IMR-90 (cell line): Measurements from ENCODE around the gene RAB28. TPM values are rescaled to one million over a fixed set of nuclear protein-coding genes. Genes with fewer than 3 reads are reported as not detected.

Experiments
- ATAC-seq: fragments of 200-7000 bp; cut with Tn5 transposase; 2 replicates; pipeline ENCODE4 v1.9.1; 2020; ENCODE audit warnings: low read depth, mild to moderate bottlenecking, moderate library complexity
- BruUV-seq: library from RNA; stranded (reverse); fragments of 400-500 nt; replicated peaks from 2 replicates; lab custom pipeline; 2021; lab: Mats Ljungman, UMichigan
- CTCF ChIA-PET: fragments of 300-600 bp; formaldehyde crosslinking; extraction: SDS; loops from one replicate; lab custom pipeline; 2021; ENCODE audit warnings: antibody characterized with exemption; lab: Yijun Ruan, JAX
- POLR2A ChIA-PET: fragments of 300-600 bp; sonication (Branson Sonifier 250); formaldehyde crosslinking; loops from one replicate; lab custom pipeline; 2022; ENCODE audit warnings: antibody characterized with exemption; ENCODE audit not compliant: unreplicated experiment; lab: Charles Lee
- DNase-seq: peaks from one replicate; pipeline ENCODE4 v3.0.0; 2013
- H2AFZ ChIP-seq: replicated peaks from 2 replicates; pipeline ENCODE3; 2013; ENCODE audit warnings: low read length, mild to moderate bottlenecking; ENCODE audit not compliant: poor library complexity
- H2AK5ac ChIP-seq: 2 replicates; pipeline ENCODE4 v1.6.1; 2013; ENCODE audit warnings: low read depth, low read length, inconsistent platforms
- H2AK9ac ChIP-seq: replicated peaks from 2 replicates; pipeline ENCODE3; 2013; ENCODE audit warnings: mild to moderate bottlenecking, low read depth, low read length, moderate library complexity; ENCODE audit not compliant: poor library complexity
- H2BK120ac ChIP-seq: 2 replicates; pipeline ENCODE4 v1.6.1; 2013; ENCODE audit warnings: low read depth, low read length, inconsistent platforms
- H2BK15ac ChIP-seq: 3 replicates; pipeline ENCODE4 v1.6.1; 2013; ENCODE audit warnings: low read depth, low read length, inconsistent platforms
- H2BK20ac ChIP-seq: 2 replicates; pipeline ENCODE4 v1.6.1; 2013; ENCODE audit warnings: low read depth, mild to moderate bottlenecking, inconsistent platforms, low read length, moderate library complexity
- H2BK5ac ChIP-seq: 2 replicates; pipeline ENCODE4 v1.6.1; 2013; ENCODE audit warnings: mild to moderate bottlenecking, low read depth, low read length, inconsistent platforms; ENCODE audit not compliant: poor library complexity, severe bottlenecking
- H3K14ac ChIP-seq: replicated peaks from 2 replicates; pipeline ENCODE4 v1.6.1; 2013; ENCODE audit warnings: low read depth, low read length, inconsistent platforms
- H3K18ac ChIP-seq: 2 replicates; pipeline ENCODE4 v1.6.1; 2013; ENCODE audit warnings: low read depth, low read length, control low read depth
- H3K23ac ChIP-seq: 2 replicates; pipeline ENCODE4 v1.6.1; 2013; ENCODE audit warnings: low read depth, low read length, inconsistent platforms
- H3K27ac ChIP-seq: 2 replicates; pipeline ENCODE4 v1.5.1; 2013; ENCODE audit warnings: mild to moderate bottlenecking, control low read depth, low read length; ENCODE audit not compliant: insufficient read depth
- H3K27me3 ChIP-seq: 2 replicates; pipeline ENCODE4 v1.6.1; 2013; ENCODE audit warnings: low read length; ENCODE audit not compliant: control insufficient read depth, insufficient read depth
- H3K36me3 ChIP-seq: 2 replicates; pipeline ENCODE4 v1.6.1; 2013; ENCODE audit warnings: low read length, mixed read lengths; ENCODE audit not compliant: control insufficient read depth, insufficient read depth
- H3K4ac ChIP-seq: 2 replicates; pipeline ENCODE4 v1.6.1; 2013; ENCODE audit warnings: low read depth, low read length, inconsistent platforms
- H3K4me1 ChIP-seq: 2 replicates; pipeline ENCODE4 v1.6.1; 2013; ENCODE audit warnings: low read length, mixed read lengths; ENCODE audit not compliant: control insufficient read depth, insufficient read depth
- H3K4me2 ChIP-seq: 2 replicates; pipeline ENCODE4 v1.6.1; 2013; ENCODE audit warnings: low read depth, mild to moderate bottlenecking, control low read depth, low read length, moderate library complexity
- H3K4me3 ChIP-seq: 2 replicates; pipeline ENCODE4 v1.5.1; 2013; ENCODE audit warnings: low read depth, mild to moderate bottlenecking, control low read depth, low read length, moderate library complexity; ENCODE audit not compliant: insufficient read depth
- H3K56ac ChIP-seq: 2 replicates; pipeline ENCODE4 v1.6.1; 2013; ENCODE audit warnings: low read length, inconsistent platforms; ENCODE audit not compliant: insufficient read depth; ENCODE audit errors: extremely low read depth
- H3K79me1 ChIP-seq, 2 experiments: 2 replicates each; pipeline ENCODE4 v1.6.1; 2013; ENCODE audit warnings: low read length in 2 of 2, inconsistent platforms in 1 of 2, low read depth in 1 of 2
- H3K9ac ChIP-seq: 2 replicates; pipeline ENCODE4 v1.6.1; 2013; ENCODE audit warnings: low read depth, low read length, control low read depth
- H3K9me1 ChIP-seq: 2 replicates; pipeline ENCODE4 v1.6.1; 2013; ENCODE audit warnings: low read length, inconsistent platforms; ENCODE audit not compliant: insufficient read depth
- H3K9me3 ChIP-seq: 2 replicates; pipeline ENCODE4 v1.6.1; 2013; ENCODE audit warnings: low read length; ENCODE audit not compliant: control insufficient read depth, insufficient read depth
- H4K20me1 ChIP-seq: 2 replicates; pipeline ENCODE4 v1.6.1; 2013; ENCODE audit warnings: low read length, inconsistent platforms; ENCODE audit not compliant: insufficient read depth
- H4K5ac ChIP-seq: 2 replicates; pipeline ENCODE4 v1.6.1; 2013; ENCODE audit warnings: mild to moderate bottlenecking, low read depth, low read length, control low read depth
- H4K8ac ChIP-seq, 2 experiments: 2 replicates each; pipeline ENCODE4 v1.6.1; 2013; ENCODE audit warnings: low read depth in 2 of 2, low read length in 2 of 2, control low read depth in 1 of 2, inconsistent platforms in 1 of 2
- H4K91ac ChIP-seq: 2 replicates; pipeline ENCODE4 v1.6.1; 2013; ENCODE audit warnings: low read depth, low read length, inconsistent platforms; ENCODE audit not compliant: insufficient read depth
- BHLHE40 ChIP-seq: fragments of 150-350 bp; IDR thresholded peaks from 2 replicates; pipeline ENCODE4 v1.6.1; 2016; ENCODE audit warnings: mild to moderate bottlenecking, low read depth, low read length
- CEBPB ChIP-seq: IDR thresholded peaks from 2 replicates; pipeline ENCODE4 v1.6.1; 2012; ENCODE audit warnings: low read depth, low read length, improper control_type of control experiment
- CHD1 ChIP-seq: IDR thresholded peaks from 2 replicates; pipeline ENCODE4 v1.6.1; 2012; ENCODE audit warnings: low read depth, low read length, improper control_type of control experiment
- CTCF ChIP-seq: conservative IDR thresholded peaks from 2 replicates; pipeline ENCODE4 v1.5.1; 2012; ENCODE audit warnings: mild to moderate bottlenecking, low read depth, low read length, improper control_type of control experiment
- ELK1 ChIP-seq: fragments of 150-350 bp; IDR thresholded peaks from 2 replicates; pipeline ENCODE4 v1.6.1; 2016; ENCODE audit warnings: low read depth, mild to moderate bottlenecking, low read length, moderate library complexity, borderline replicate concordance
- MAFK ChIP-seq: IDR thresholded peaks from 2 replicates; pipeline ENCODE4 v1.6.1; 2012; ENCODE audit warnings: low read depth, low read length, improper control_type of control experiment
- MAZ ChIP-seq: IDR thresholded peaks from 2 replicates; pipeline ENCODE4 v1.6.1; 2012; ENCODE audit warnings: low read depth, mild to moderate bottlenecking, low read length, improper control_type of control experiment, moderate library complexity, borderline replicate concordance
- MXI1 ChIP-seq: IDR thresholded peaks from 2 replicates; pipeline ENCODE4 v1.6.1; 2012; ENCODE audit warnings: low read depth, mild to moderate bottlenecking, low read length, moderate library complexity, borderline replicate concordance
- NFE2L2 ChIP-seq: fragments of 150-350 bp; IDR thresholded peaks from 2 replicates; pipeline ENCODE4 v1.6.1; 2016; ENCODE audit warnings: low read depth, mild to moderate bottlenecking, low read length
- POLR2A ChIP-seq: IDR thresholded peaks from 2 replicates; pipeline ENCODE4 v1.6.1; 2012; ENCODE audit warnings: mild to moderate bottlenecking, low read depth, low read length
- RAD21 ChIP-seq: IDR thresholded peaks from 2 replicates; pipeline ENCODE4 v1.6.1; 2012; ENCODE audit warnings: low read length, improper control_type of control experiment
- RCOR1 ChIP-seq: IDR thresholded peaks from 2 replicates; pipeline ENCODE4 v1.6.1; 2012; ENCODE audit warnings: mild to moderate bottlenecking, low read length, improper control_type of control experiment; ENCODE audit not compliant: insufficient replicate concordance
- RFX5 ChIP-seq: IDR thresholded peaks from 2 replicates; pipeline ENCODE4 v1.8.0; 2012; ENCODE audit warnings: low read depth, mild to moderate bottlenecking, low read length, moderate library complexity
- SMC3 ChIP-seq: fragments of 150-350 bp; IDR thresholded peaks from 2 replicates; pipeline ENCODE4 v1.6.1; 2016; ENCODE audit warnings: low read depth, mild to moderate bottlenecking, antibody characterized with exemption, low read length, moderate library complexity
- WGBS, 2 experiments: methylation state at CpG; one replicate each; pipeline versions ENCODE4 v1.1.5 to v1.1.7; 2013; ENCODE audit warnings: missing lambda C conversion rate in 2 of 2; ENCODE audit not compliant: insufficient read length in 1 of 2; ENCODE audit errors: extremely low coverage in 2 of 2; 5-methylcytosine and 5-hydroxymethylcytosine counted together
- dilution Hi-C: fragments of 300-500 bp; cut with HindIII; formaldehyde crosslinking; loops from one replicate; pipeline ENCODE4 v1.14.3; 2018; ENCODE audit warnings: low sequenced_read_pairs; ENCODE audit not compliant: unreplicated experiment
- in situ Hi-C: fragments of 300-500 bp; cut with MboI; formaldehyde crosslinking; loops from 3 replicates; pipeline ENCODE4 v1.14.3; 2019; ENCODE audit warnings: low sequenced_read_pairs, inconsistent platforms, mixed read lengths
- intact Hi-C: fragments of 100-400 bp; cut with micrococcal nuclease; formaldehyde crosslinking; loops from 2 replicates; pipeline ENCODE4 v1.10.0; 2022
- polyA plus RNA-seq, 3 experiments: library from polyadenylated mRNA; depleted of rRNA; stranded (reverse); fragments of >200 nt; gene quantifications; 2 replicates each; pipeline ENCODE4 v1.2.3, GENCODE V29; 2012; ENCODE audit warnings: low replicate concordance in 1 of 3
- total RNA-seq: library from RNA; depleted of rRNA; stranded (reverse); fragments of >200 nt; gene quantifications from 2 replicates; pipeline ENCODE4 v1.2.3, GENCODE V29; 2012

The RAB28 gene
- total and polyA plus RNA-seq, 2 of the 4 experiments (the other 2 are of a cell fraction), result 7.5 to 10.8 TPM

GRCh38 chr4:13323921-13324320 lies 160.2 kb downstream of the RAB28 start:
- Histone ChIP-seq H3K56ac (no peak overlapping the region), H4K91ac (no peak overlapping the region), H2AK5ac (no peak overlapping the region), H3K9ac (no peak overlapping the region), H3K14ac (no peak overlapping the region), H3K4me1 (no peaks in the 10 kb centered on the region), H4K5ac (no peak overlapping the region), H3K4me3 (no peak overlapping the region), H2AFZ (no peak overlapping the region), H3K9me1 (no peaks in the 10 kb centered on the region), H3K27ac (no peak overlapping the region), H4K8ac (no peak overlapping the region), H4K20me1 (no peaks in the 10 kb centered on the region), H3K23ac (no peak overlapping the region), H3K36me3 (no peaks in the 10 kb centered on the region), H3K4ac (no peak overlapping the region), H3K27me3 (no peaks in the 10 kb centered on the region), H3K9me3 (no peaks in the 10 kb centered on the region), H2BK5ac (no peak overlapping the region), H2BK20ac (no peak overlapping the region), H2BK15ac (no peak overlapping the region), H3K18ac (no peak overlapping the region), H2BK120ac (no peak overlapping the region), H2AK9ac (no peak overlapping the region), H3K79me1 (no peaks in the 10 kb centered on the region), H3K4me2 (no peak overlapping the region)
- no peak for DNase-seq
- no TSS peak for BruUV-seq
- ChIA-PET POLR2A (no interaction called here), CTCF (no interaction called here)
- in situ Hi-C loops (no loop called here), dilution Hi-C loops (no loop called here), intact Hi-C loops (no loop called here)
- TF ChIP-seq RCOR1 (no peak), CHD1 (no peak), SMC3 (no peak), RAD21 (no peak), CEBPB (no peak), CTCF (no peak), NFE2L2 (no peak), RFX5 (no peak), BHLHE40 (no peak), MAZ (no peak), POLR2A (no peak), MAFK (no peak), MXI1 (no peak), ELK1 (no peak)
- no peak for ATAC-seq
- no CpG with 5 or more reads among the region's 3 CpGs for WGBS, 2 experiments
